Measurements from ENCODE around the gene POMGNT1. TPM values are rescaled to one million over a fixed set of nuclear protein-coding genes. Genes with fewer than 3 reads are reported as not detected.

The POMGNT1 gene
- polyA plus RNA-seq, 3 donors: 10.3 to 16.7 (median 12.2) TPM

GRCh38 chr1:46190539-46190938 is 7.7 kb downstream of the POMGNT1 start:
- Histone ChIP-seq H3K4me2 (replicated peaks; ENCODE audit: extremely low read depth, low read length, poor library complexity, severe bottlenecking) (no peak overlapping the region), H3K36me3 (replicated peaks in 1 of 2; ENCODE audit: control insufficient read depth in 1 of 2, insufficient read depth in 2 of 2, low read length in 2 of 2) (peaks cover 24 to 39% of the 10 kb centered on the region in 2 donors), H3K4me3 (replicated peaks in 1 of 3; ENCODE audit: low read depth in 2 of 3, low read length in 3 of 3) (no peak overlapping the region), H3K9me3 (replicated peaks in 1 of 2; ENCODE audit: control insufficient read depth in 1 of 2, insufficient read depth in 1 of 2, low read length in 2 of 2) (no peaks in the 10 kb centered on the region), H3K27ac (ENCODE audit: low read depth in 1 of 2, low read length in 2 of 2) (no peak overlapping the region), H3K4me1 (ENCODE audit: control insufficient read depth in 1 of 2, insufficient read depth in 2 of 2, low read length in 2 of 2) (peaks cover 9 to 11% of the 10 kb centered on the region in 2 donors), H3K27me3 (ENCODE audit: control insufficient read depth in 2 of 2, insufficient read depth in 2 of 2, low read length in 2 of 2) (no peaks in the 10 kb centered on the region), H3K79me2 (ENCODE audit: insufficient read depth, low read length) (no peaks in the 10 kb centered on the region), H3K9ac (ENCODE audit: insufficient read depth, low read length, poor library complexity, severe bottlenecking) (no peak overlapping the region), H4K20me1 (ENCODE audit: insufficient read depth, low read length) (no peaks in the 10 kb centered on the region), H2AFZ (ENCODE audit: insufficient read depth, low read depth, low read length, poor library complexity, severe bottlenecking) (no peak overlapping the region)
- peaks cover 31 to 44% of the 10 kb centered on the region in 2 donors for H3K36me3 Mint-ChIP-seq
- DNase-seq: no peak
- H3K27ac Mint-ChIP-seq: peak overlapping the region in 3 of 7 donors; percentile 27 to 78 (median 73)
- WGBS (ENCODE audit: insufficient coverage): 100% methylated on average over 2 of the region's 3 CpGs
- H3K4me1 Mint-ChIP-seq: peaks cover 10% of the 10 kb centered on the region
- intact Hi-C loops (cut with micrococcal nuclease): no loop called here
- no peak for TF ChIP-seq CTCF (IDR thresholded peaks at IDR 0.05)
- peaks cover 0 to 1% (median 0%) of the 10 kb centered on the region in 3 donors for H3K27me3 Mint-ChIP-seq (ENCODE audit: low read depth in 3 of 3)
- no peak overlapping the region for H3K4me3 Mint-ChIP-seq
- H3K9me3 Mint-ChIP-seq: peaks cover 0 to 2% (median 0%) of the 10 kb centered on the region in 7 donors

DNA sequence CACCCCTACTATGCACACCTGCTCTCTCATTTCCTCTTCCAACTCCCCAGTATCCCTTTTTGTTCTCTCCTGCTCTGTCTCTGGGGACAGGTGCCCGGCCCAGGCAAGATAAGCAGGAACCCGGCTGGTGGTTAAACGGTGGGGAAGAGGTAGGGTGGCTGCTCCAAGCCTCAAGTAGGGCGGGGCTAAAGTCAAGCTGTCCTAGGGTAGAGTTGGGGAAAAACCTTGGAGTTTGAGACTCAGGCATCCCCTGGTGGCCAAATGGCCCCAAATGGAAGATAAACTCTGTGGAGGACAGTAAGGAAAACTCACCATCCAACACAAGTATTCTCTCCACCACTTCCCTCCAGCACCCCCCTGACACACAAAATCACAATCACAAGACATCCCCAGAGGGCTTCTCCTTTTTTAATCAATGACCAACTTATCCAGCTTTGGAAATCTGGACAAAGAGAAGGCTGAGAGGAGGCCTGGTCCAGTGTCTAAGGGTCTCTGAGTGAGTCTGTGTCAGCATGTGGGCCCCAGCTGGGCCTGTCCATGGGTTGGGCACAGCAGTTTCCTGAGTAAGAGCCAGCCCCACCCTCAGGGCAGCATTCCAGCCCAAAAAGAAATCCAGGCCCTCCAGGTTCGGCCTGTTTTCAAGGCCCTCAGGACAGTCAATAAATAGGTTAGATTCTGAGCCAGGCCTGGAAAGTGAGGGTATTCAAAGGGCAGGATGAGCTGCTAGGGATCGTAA is 9.8 kb downstream of the POMGNT1 start:
- TF ChIP-seq CTCF (IDR thresholded peaks at IDR 0.05): no peak
- H3K9me3 Mint-ChIP-seq: peaks cover 0 to 2% (median 0%) of the 10 kb centered on the region in 7 donors
- H3K4me3 Mint-ChIP-seq: no peak overlapping the region
- peaks cover 15% of the 10 kb centered on the region for H3K4me1 Mint-ChIP-seq
- Histone ChIP-seq H3K4me3 (replicated peaks in 1 of 3; ENCODE audit: low read depth in 2 of 3, low read length in 3 of 3) (no peak overlapping the region), H2AFZ (ENCODE audit: insufficient read depth, low read depth, low read length, poor library complexity, severe bottlenecking) (no peak overlapping the region), H3K79me2 (ENCODE audit: insufficient read depth, low read length) (no peaks in the 10 kb centered on the region), H3K9me3 (replicated peaks in 1 of 2; ENCODE audit: control insufficient read depth in 1 of 2, insufficient read depth in 1 of 2, low read length in 2 of 2) (no peaks in the 10 kb centered on the region), H3K36me3 (replicated peaks in 1 of 2; ENCODE audit: control insufficient read depth in 1 of 2, insufficient read depth in 2 of 2, low read length in 2 of 2) (peaks cover 22 to 31% of the 10 kb centered on the region in 2 donors), H3K27me3 (ENCODE audit: control insufficient read depth in 2 of 2, insufficient read depth in 2 of 2, low read length in 2 of 2) (no peaks in the 10 kb centered on the region), H3K4me1 (ENCODE audit: control insufficient read depth in 1 of 2, insufficient read depth in 2 of 2, low read length in 2 of 2) (peaks cover 5 to 9% of the 10 kb centered on the region in 2 donors), H3K27ac (ENCODE audit: low read depth in 1 of 2, low read length in 2 of 2) (no peak overlapping the region), H3K9ac (ENCODE audit: insufficient read depth, low read length, poor library complexity, severe bottlenecking) (no peak overlapping the region), H4K20me1 (ENCODE audit: insufficient read depth, low read length) (no peaks in the 10 kb centered on the region), H3K4me2 (replicated peaks; ENCODE audit: extremely low read depth, low read length, poor library complexity, severe bottlenecking) (no peak overlapping the region)
- H3K36me3 Mint-ChIP-seq: peaks cover 27 to 40% of the 10 kb centered on the region in 2 donors
- peaks cover 0 to 1% (median 0%) of the 10 kb centered on the region in 3 donors for H3K27me3 Mint-ChIP-seq (ENCODE audit: low read depth in 3 of 3)
- no peak overlapping the region for H3K27ac Mint-ChIP-seq
- 84% methylated on average over 3 of the region's 6 CpGs for WGBS (ENCODE audit: insufficient coverage)
- no peak for DNase-seq
- intact Hi-C loops (cut with micrococcal nuclease): no loop called here
